Stimulated activated naive CD8-positive, alpha-beta T cell treated with anti-CD3 and anti-CD28 coated beads, Interleukin-15, amount 100 ng/mL, for 72 hours (primary cell): ENCODE results near the gene OR2C3.

ENCODE experiments used
- ATAC-seq: fragments of 150-1000 bp; cut with Tn5 transposase; 2 replicates; pipeline ENCODE4 v1.10.0; 2021; ENCODE audit warnings: mild to moderate bottlenecking, moderate library complexity
- DNase-seq, 2 donors: peaks; one replicate each; pipeline ENCODE4 v3.0.0; 2021 to 2022
- H3K27ac Mint-ChIP-seq, 2 donors: one replicate each; pipeline ENCODE4 v1.8.0; 2022; ENCODE audit warnings: mild to moderate bottlenecking in 2 of 2, mixed read lengths in 2 of 2, moderate library complexity in 2 of 2
- H3K27me3 Mint-ChIP-seq: one replicate; pipeline ENCODE4 v1.8.0; 2022; ENCODE audit warnings: mixed read lengths
- H3K4me1 Mint-ChIP-seq: one replicate; pipeline ENCODE4 v1.8.0; 2022; ENCODE audit warnings: mild to moderate bottlenecking, mixed read lengths
- H3K4me3 Mint-ChIP-seq, 2 donors: one replicate each; pipeline ENCODE4 v1.8.0; 2022; ENCODE audit warnings: mild to moderate bottlenecking in 2 of 2, mixed read lengths in 2 of 2, moderate library complexity in 1 of 2
- H3K9me3 Mint-ChIP-seq, 2 donors: one replicate each; pipeline ENCODE4 v1.8.0; 2022; ENCODE audit warnings: mixed read lengths in 2 of 2

OR2C3 gene

DNA sequence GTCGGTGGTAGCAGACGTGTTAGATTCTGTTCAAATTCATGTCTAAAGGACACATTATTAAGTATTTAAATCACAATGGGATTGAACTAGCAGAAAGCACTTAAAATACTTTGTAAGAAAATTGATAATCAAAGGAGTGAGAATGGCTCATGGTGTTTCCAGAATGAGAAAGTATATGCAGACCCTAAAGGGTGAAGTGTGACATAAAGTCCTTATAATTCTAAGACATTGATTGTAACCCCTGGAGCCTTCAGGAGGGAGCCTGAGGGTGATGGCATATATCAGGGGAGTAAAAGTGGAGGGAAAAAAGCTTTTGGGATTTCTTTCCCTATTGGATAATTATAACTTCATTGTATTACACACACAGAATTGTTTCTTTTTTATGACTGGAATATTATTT, at the start of gene OR2C3:
Gene OR2C3 (minus strand): TSS at position 101 of the 400 bp plus-strand sequence. CDS start 3,929 bp downstream, outside the sequence.
- H3K9me3 Mint-ChIP-seq = no peaks in the 10 kb centered on the region
- H3K4me1 Mint-ChIP-seq = no peaks in the 10 kb centered on the region
- no peak within 1 kb of the TSS for H3K27ac Mint-ChIP-seq
- no peak within 1 kb of the TSS for H3K4me3 Mint-ChIP-seq
- DNase-seq (no peak), ATAC-seq (no peak)
- peaks cover 25% of the 10 kb centered on the region for H3K27me3 Mint-ChIP-seq

DNA sequence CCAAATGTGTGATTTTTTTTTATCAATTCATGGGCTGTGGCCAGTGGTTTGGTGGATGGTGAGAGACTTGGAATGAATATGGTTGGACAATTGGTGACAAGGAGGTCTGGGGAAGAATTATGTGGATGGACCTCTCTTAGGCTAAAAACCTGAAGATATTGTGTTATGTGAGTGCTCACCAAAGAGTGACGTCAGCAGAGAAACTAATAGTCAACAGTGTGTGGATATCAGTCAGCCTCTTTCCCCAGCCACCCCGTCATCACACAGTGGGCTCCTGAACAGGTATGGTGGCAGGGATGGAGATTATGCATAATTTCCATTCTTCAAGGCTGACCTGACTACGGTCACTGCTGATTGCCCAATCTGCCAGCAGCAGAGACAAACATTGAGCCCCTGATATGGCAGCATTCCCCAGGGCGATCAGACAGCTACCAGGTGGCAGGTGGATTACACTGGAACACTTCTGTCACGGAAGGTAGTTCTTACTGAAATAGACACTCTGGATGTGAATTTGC, 42.8 kb upstream of the OR2C3 start:
- Mint-ChIP-seq H3K4me3 (no peak overlapping the region), H3K27me3 (no peaks in the 10 kb centered on the region), H3K9me3 (no peaks in the 10 kb centered on the region), H3K4me1 (no peaks in the 10 kb centered on the region), H3K27ac (no peak overlapping the region)
- ATAC-seq = no peak
- DNase-seq = no peak

DNA sequence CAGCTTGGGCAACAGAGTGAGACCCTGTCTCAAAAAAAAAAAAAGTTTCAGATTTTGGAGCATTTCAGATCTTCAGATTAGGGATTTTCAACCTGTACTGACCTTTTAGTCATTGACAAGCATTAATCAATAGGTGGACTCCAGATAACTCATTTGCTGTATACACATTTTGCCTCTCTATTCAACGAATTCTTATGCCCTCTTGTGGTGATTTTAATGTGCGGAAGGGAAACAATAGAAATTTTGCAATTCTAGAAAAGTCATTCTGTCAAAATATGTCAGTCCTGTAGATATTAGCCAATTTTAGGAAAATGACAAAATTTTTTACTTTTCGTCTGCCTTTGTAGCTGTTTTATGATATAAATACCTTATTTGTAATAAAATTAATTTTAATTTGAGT, 40.3 kb upstream of the OR2C3 start:
- H3K9me3 Mint-ChIP-seq = peaks cover 5 to 10% of the 10 kb centered on the region in 2 donors
- no peak overlapping the region for H3K27ac Mint-ChIP-seq
- H3K27me3 Mint-ChIP-seq = no peaks in the 10 kb centered on the region
- no peaks in the 10 kb centered on the region for H3K4me1 Mint-ChIP-seq
- H3K4me3 Mint-ChIP-seq = no peak overlapping the region
- no peak for ATAC-seq
- no peak for DNase-seq

DNA sequence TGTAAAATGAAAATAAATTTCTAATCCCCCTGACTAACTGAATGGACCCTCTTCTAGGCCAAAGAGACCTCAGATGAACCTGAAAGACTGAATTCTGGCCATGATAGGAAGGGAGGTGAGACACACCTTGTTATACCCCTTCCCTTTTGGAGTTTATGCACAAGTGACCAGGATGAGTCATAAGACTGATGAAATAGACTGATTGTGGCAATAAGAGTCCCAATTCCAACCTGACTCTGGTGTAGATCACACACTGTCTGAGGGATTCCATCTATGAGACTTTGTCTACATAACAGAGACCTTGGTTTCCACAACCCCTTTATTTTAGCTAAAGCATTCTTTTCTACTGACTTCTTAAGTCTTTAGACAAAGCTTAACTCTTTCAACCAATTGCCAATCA, 38.4 kb upstream of the OR2C3 start:
- Mint-ChIP-seq H3K4me3 (no peak overlapping the region), H3K4me1 (no peaks in the 10 kb centered on the region), H3K9me3 (peaks cover 11 to 20% of the 10 kb centered on the region in 2 donors), H3K27ac (no peak overlapping the region), H3K27me3 (no peaks in the 10 kb centered on the region)
- ATAC-seq (no peak), DNase-seq (no peak)

DNA sequence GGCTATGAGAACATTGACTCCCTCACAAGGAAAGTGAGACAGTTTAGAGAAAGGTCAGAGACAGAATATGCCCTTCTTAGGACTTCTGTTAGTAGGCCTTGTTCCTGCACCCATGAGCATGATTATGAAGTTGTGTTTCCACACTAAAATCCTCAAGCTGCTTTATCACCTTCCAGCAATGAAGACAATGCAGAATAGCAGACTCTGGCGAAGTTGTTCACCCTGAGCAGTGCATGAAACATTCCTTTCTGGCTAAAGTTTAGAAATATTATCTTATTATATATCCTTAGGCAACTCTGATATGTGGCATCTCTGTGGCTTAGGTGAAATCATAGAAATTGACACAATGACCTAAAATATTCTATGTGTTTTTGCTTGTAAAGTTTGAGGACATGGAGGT, 38.0 kb upstream of the OR2C3 start:
- Mint-ChIP-seq H3K4me3 (no peak overlapping the region), H3K27ac (no peak overlapping the region), H3K27me3 (no peaks in the 10 kb centered on the region), H3K4me1 (no peaks in the 10 kb centered on the region), H3K9me3 (peaks cover 16 to 20% of the 10 kb centered on the region in 2 donors)
- ATAC-seq (no peak), DNase-seq (no peak)

DNA sequence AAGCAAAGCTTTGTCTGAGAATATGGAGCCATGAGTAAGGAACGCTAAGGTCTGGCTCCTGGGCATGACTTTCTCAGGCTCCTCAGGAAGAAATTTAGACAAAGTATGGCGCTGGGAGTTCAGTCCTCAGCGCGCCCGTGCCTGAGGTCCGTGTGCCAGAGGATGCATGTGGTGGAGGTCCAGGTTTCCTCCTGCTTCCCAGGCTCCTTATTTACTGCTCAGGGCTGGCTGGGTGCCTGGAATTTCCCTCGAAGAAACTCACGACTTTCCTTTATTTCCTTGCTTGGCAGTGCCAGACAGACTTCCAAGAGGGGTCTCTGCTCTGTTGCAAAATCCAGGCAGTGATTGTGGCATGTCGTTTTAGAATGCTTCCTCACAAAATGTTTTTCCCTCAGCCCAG, 26.0 kb upstream of the OR2C3 start:
- Mint-ChIP-seq H3K4me1 (no peaks in the 10 kb centered on the region), H3K27me3 (no peaks in the 10 kb centered on the region)

DNA sequence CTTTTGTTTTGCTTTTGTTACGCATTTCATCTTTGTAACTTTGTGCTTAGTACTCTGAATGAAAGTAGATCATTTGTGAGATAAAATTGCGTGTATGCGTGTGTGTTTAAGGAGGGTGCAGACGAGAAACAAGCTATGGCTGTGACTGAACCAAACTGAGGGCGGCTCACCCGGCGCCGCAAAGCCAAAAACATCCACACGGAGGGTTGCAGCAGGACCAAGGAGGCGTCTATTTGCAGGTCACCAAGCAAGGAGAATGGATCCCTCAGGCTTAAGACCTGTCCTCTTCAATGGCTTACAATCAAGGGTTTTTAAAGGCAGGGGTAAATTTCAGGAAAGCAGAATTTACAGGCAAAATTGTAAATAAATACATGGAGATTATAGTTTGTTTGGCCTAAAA, 25.5 kb upstream of the OR2C3 start:
- no peak overlapping the region for H3K4me3 Mint-ChIP-seq
- no peaks in the 10 kb centered on the region for H3K27me3 Mint-ChIP-seq
- ATAC-seq (no peak), DNase-seq (no peak)
- H3K9me3 Mint-ChIP-seq = no peaks in the 10 kb centered on the region
- H3K27ac Mint-ChIP-seq = no peak overlapping the region
- no peaks in the 10 kb centered on the region for H3K4me1 Mint-ChIP-seq

More for the DNA sequence above, 26.0 kb upstream of the OR2C3 start:
- no peak overlapping the region for H3K27ac Mint-ChIP-seq
- ATAC-seq = no peak
- no peak for DNase-seq
- H3K9me3 Mint-ChIP-seq = no peaks in the 10 kb centered on the region
- no peak overlapping the region for H3K4me3 Mint-ChIP-seq

DNA sequence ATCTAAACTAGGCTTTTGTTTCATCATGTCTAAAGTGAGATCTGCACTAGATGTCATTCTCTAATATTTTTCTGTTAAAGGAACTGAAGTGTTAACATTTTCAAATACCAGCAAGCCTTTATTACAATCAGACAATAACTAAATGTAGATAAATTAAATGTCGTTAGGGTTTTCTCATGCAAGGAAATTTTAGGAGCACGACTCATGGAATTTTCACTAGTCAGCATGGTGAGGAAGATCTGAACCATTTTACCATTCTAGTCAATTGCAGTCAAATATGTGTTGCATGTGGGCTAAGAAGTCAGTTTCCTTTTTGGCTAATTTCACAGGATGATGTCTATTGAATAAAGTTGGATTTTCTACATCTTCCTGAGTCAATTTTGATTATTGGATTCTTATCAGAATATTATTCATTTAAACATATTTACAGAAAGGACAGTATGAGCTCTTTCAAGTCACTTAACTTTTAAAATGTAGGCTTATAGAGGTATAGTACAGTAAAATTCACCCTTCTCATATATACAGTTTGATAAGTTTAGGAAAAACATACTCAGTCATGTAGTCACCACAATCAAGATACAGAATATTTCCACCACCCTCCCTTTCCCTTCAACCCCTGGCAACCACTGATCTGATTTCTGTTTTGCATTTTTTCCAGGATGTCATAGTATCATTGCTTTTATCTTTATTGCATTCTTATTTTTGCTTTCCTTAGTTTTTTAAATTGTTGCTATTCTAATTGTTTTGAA, 21.9 kb upstream of the OR2C3 start:
- Mint-ChIP-seq H3K4me3 (no peak overlapping the region), H3K27me3 (no peaks in the 10 kb centered on the region), H3K4me1 (no peaks in the 10 kb centered on the region), H3K27ac (no peak overlapping the region), H3K9me3 (no peaks in the 10 kb centered on the region)
- no peak for DNase-seq
- no peak for ATAC-seq

DNA sequence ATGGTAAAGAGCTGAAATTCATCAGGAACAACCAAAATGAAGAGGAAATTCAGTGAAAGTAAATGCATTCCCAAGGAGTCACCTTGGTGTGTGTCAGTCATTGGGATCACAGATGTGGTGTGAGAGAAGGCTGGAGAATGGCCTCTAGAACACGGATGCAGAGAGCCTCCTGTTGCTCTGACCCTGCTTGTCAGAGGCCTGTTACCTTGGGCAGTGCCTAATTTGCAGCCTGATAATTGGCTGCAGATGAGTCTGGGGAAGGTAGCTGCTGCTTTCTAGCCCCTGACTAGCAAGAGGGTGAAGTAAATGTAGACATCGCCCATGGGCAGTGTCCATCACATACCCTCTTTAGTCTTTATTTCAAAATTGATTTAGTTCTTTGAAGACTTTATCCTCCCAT, 16.0 kb upstream of the OR2C3 start:
- no peak for ATAC-seq
- Mint-ChIP-seq H3K4me1 (peaks cover 14% of the 10 kb centered on the region), H3K4me3 (no peak overlapping the region), H3K27me3 (peaks cover 11% of the 10 kb centered on the region), H3K27ac (no peak overlapping the region), H3K9me3 (no peaks in the 10 kb centered on the region)
- no peak for DNase-seq

DNA sequence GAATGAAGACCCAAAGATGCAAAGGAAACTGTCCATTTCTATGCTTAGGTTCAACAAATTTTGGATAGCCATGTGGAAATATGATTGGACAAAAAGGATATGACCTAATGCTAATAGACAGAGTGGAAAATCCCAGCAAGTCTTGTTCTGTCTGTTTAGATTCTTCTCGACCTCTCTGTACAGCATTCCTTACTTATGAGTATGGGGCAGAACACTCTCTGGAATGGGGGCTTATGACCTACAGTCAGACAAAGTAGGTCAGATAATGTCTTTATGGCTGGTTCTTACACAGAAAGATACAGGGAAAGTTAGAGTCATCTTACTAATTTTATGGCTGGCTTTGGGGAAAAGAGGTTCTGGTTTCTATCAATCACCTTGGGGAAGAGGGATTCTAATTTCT, 15.5 kb upstream of the OR2C3 start:
- H3K4me1 Mint-ChIP-seq = peaks cover 14% of the 10 kb centered on the region
- peaks cover 15% of the 10 kb centered on the region for H3K27me3 Mint-ChIP-seq
- no peak for ATAC-seq
- H3K27ac Mint-ChIP-seq = no peak overlapping the region
- H3K4me3 Mint-ChIP-seq = no peak overlapping the region
- DNase-seq = no peak
- H3K9me3 Mint-ChIP-seq = no peaks in the 10 kb centered on the region

DNA sequence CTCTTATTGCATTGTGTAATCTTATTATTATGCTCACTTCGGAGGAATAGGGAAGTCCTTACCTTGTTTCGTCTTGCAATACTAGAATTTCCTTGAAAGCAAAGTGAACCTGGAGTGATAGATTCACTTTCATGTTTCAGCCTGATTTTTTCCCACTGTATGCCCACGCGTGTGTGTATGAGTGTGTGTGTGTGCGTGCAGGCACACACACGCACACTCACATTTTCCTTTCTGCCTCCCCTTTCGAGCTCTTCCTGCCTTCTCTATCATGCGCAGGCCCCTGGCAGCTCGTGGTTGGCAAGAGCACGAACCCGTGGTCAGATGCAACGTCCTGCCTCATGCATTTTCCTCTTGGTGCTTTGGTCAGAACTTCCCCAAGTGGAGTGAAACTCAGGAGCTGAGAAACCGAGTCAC, 12.5 kb upstream of the OR2C3 start, which contains the start of gene GCSAML:
Gene GCSAML (plus strand): TSS at position 366 of the 414 bp plus-strand sequence. CDS start 58 bp downstream, outside the sequence.
- no peak for DNase-seq
- Mint-ChIP-seq H3K4me3 (peak within 1 kb of the TSS in 1 of 2 donors; percentile 41), H3K9me3 (no peaks in the 10 kb centered on the region), H3K27ac (peak within 1 kb of the TSS in 1 of 2 donors; percentile 16), H3K4me1 (peaks cover 14% of the 10 kb centered on the region), H3K27me3 (peaks cover 15% of the 10 kb centered on the region)
- ATAC-seq = no peak

DNA sequence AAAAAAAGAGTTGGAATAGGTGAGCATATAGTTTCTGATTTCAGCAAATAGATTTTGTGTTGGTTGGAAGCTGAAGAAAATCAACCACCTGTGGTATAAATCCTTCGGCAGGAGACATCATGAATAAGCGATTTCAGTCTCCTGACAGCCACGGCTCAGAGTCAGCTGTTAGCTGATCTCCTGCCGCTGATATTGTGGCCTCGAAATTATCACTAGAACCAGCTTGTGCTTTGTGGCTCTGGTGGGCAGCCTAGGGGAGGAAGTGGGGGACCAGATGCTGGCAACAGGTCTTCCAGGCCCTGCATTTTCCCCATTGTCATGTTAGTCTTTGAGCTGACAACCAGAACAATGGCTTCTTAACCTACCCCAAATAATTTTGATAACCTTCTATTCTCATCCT, 11.9 kb upstream of the OR2C3 start:
- Mint-ChIP-seq H3K27ac (no peak overlapping the region), H3K4me1 (peaks cover 14% of the 10 kb centered on the region), H3K4me3 (peak overlapping the region in 1 of 2 donors; percentile 41), H3K27me3 (peaks cover 15% of the 10 kb centered on the region), H3K9me3 (no peaks in the 10 kb centered on the region)
- no peak for DNase-seq
- ATAC-seq = no peak

DNA sequence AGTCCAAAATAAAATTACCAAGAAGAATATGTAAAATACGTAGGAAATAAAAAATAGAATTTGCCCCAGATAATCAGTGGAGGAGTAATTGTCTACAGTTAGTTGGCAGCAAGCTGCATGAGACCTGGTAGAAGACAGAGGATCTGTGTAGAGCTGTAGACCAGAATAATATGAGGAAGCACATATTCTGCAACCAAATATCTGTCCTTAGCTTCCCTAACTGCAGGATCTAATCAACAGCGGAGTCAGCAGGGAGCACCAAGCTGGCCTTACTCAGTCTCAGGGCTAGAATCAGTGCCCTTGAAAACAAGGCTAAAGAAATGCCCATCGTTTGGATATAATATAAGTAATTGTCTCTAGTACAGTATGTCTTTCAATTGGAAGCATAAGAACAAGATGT, 6.6 kb upstream of the OR2C3 start:
- H3K9me3 Mint-ChIP-seq = no peaks in the 10 kb centered on the region
- no peak overlapping the region for H3K27ac Mint-ChIP-seq
- H3K4me3 Mint-ChIP-seq = no peak overlapping the region
- ATAC-seq = no peak
- peaks cover 28% of the 10 kb centered on the region for H3K27me3 Mint-ChIP-seq
- no peaks in the 10 kb centered on the region for H3K4me1 Mint-ChIP-seq
- DNase-seq = no peak

DNA sequence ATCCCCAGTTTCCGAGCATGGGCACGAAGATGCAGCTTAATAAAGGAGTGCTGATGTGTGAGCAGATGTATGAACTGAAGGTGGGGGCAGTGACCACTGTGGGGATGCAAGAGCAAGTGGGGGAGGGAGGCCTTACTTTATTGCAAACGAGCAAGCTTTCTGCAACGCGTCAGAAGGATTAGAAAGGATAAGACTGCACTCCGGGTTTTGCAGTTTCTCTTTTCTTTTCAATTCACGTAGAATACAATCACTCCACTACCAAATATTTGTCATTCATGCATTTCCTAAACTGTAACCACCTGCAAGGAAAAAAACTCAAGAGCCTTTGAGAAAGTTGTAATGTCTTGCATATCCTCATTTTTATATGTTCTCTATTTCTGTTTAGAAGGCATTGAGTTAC, 4.3 kb upstream of the OR2C3 start:
- Mint-ChIP-seq H3K27me3 (peaks cover 22% of the 10 kb centered on the region), H3K9me3 (no peaks in the 10 kb centered on the region), H3K27ac (no peak overlapping the region), H3K4me1 (no peaks in the 10 kb centered on the region), H3K4me3 (no peak overlapping the region)
- DNase-seq (no peak), ATAC-seq (no peak)

DNA sequence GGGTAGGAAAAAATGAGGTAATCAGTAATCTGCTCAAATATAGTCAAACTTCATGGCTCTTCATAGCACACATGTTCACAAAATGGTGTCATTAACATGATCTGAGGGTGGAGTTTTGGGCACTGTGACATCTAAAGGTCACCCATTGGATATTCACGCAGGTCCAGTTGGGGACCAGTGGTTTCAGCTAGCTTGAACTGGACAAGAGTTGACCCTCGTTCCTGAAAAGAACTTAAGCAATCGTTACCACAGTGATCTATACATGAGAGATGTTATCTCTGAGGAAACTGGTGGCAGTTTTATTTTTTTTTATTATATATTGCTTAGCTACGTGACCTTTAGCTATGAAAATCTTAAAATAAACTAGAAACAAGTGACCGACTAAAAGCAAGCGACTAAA, 3.0 kb upstream of the OR2C3 start:
- Mint-ChIP-seq H3K4me1 (no peaks in the 10 kb centered on the region), H3K9me3 (no peaks in the 10 kb centered on the region), H3K27me3 (peaks cover 29% of the 10 kb centered on the region), H3K27ac (no peak overlapping the region), H3K4me3 (no peak overlapping the region)
- DNase-seq (no peak), ATAC-seq (no peak)

DNA sequence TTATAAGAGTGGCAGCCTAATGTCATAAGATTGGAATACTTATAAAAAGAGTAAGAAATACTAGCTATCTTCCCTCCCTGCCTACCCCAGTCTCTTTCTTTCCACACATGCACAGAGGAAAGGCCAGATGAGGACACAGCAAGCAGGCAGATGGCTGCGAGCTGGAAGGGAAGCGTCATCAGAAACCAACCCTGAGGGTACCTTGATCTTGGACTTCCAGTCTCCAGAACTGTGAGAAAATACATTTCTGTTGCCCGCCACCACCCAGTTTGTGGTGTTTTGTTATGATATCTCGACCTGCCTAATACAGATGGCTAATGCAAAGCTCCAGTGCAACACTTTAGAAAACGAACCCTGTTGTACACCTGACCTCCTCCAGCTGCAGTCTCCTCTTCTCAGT, 2.3 kb upstream of the OR2C3 start:
- Mint-ChIP-seq H3K4me3 (no peak overlapping the region), H3K9me3 (no peaks in the 10 kb centered on the region), H3K27me3 (peaks cover 29% of the 10 kb centered on the region), H3K27ac (no peak overlapping the region), H3K4me1 (no peaks in the 10 kb centered on the region)
- DNase-seq (no peak), ATAC-seq (no peak)

DNA sequence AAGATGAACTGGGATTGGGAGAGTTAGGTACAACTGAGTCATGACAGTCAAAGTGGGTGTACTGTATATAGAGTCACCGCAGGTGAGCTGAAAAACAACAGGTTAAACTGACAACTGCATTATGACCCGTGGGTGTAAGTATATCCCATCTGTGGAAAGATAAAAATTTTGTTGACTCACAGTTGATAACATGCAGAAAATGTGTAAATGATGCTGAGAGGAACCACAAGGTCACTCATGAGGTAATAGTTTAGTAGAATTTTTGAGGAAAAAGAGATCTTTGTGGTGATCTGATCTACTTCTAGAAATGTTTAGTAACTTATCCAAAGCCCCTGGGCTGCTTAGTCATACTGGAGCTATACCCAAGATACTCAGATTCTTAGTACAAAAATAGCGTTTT, 838 bp downstream of the OR2C3 start:
- peaks cover 25% of the 10 kb centered on the region for H3K27me3 Mint-ChIP-seq
- H3K27ac Mint-ChIP-seq = no peak overlapping the region
- peaks cover 0 to 1% of the 10 kb centered on the region in 2 donors for H3K9me3 Mint-ChIP-seq
- no peak overlapping the region for H3K4me3 Mint-ChIP-seq
- ATAC-seq (no peak), DNase-seq (no peak)
- H3K4me1 Mint-ChIP-seq = no peaks in the 10 kb centered on the region
